Right renal cortex interstitium (tissue), 3 donors: Measurements from ENCODE around the gene ITPR1. TPM values are rescaled to one million over a fixed set of nuclear protein-coding genes. Genes with fewer than 3 reads are reported as not detected.

Source experiments
- DNase-seq, 3 donors: peaks; one replicate each; pipeline ENCODE4 v3.0.0-alpha.2; 2013; ENCODE audit warnings: low read depth in 3 of 3, low spot score in 2 of 3
- polyA plus RNA-seq, 3 donors: library from polyadenylated mRNA; unstranded; fragments of 120-200 nt; gene quantifications; one replicate each; pipeline ENCODE4 v1.2.1, GENCODE V29; 2013; ENCODE audit not compliant: insufficient read length in 3 of 3

The ITPR1 gene
- polyA plus RNA-seq, 3 donors = 53.7 to 55.5 (median 53.7) TPM

GRCh38 chr3:4766716-4767499 lies 273.8 kb downstream of the ITPR1 start:
- DNase-seq = no peak

GRCh38 chr3:4768021-4768420 lies 274.9 kb downstream of the ITPR1 start:
- DNase-seq = no peak

GRCh38 chr3:4768521-4768920 lies 275.4 kb downstream of the ITPR1 start:
- DNase-seq = no peak

- no peak for DNase-seq
Measured at GRCh38 chr3:4770561-4770960, 277.4 kb downstream of the ITPR1 start.

GRCh38 chr3:4771243-4771642 lies 278.1 kb downstream of the ITPR1 start:
- DNase-seq = no peak

GRCh38 chr3:4772171-4772804 lies 279.1 kb downstream of the ITPR1 start:
- no peak for DNase-seq

GRCh38 chr3:4772858-4773257 lies 279.7 kb downstream of the ITPR1 start:
- DNase-seq = no peak

GRCh38 chr3:4773583-4773982 lies 280.4 kb downstream of the ITPR1 start:
- DNase-seq = no peak

- DNase-seq = no peak
Measured at GRCh38 chr3:4774531-4774930, 281.4 kb downstream of the ITPR1 start.

- no peak for DNase-seq
Measured at GRCh38 chr3:4776399-4776979, 283.3 kb downstream of the ITPR1 start.

- no peak for DNase-seq
Measured at GRCh38 chr3:4776980-4777581, 283.9 kb downstream of the ITPR1 start.

GRCh38 chr3:4778119-4778518 lies 285.0 kb downstream of the ITPR1 start:
- no peak for DNase-seq

GRCh38 chr3:4778740-4779139 lies 285.6 kb downstream of the ITPR1 start:
- no peak for DNase-seq

- no peak for DNase-seq
Measured at GRCh38 chr3:4780545-4780957, 287.4 kb downstream of the ITPR1 start.

- DNase-seq = no peak
Measured at GRCh38 chr3:4782095-4782494, 288.9 kb downstream of the ITPR1 start.

- no peak for DNase-seq
Measured at GRCh38 chr3:4785551-4785950, 292.4 kb downstream of the ITPR1 start.

GRCh38 chr3:4786431-4786830 lies 293.3 kb downstream of the ITPR1 start:
- no peak for DNase-seq

- no peak for DNase-seq
Measured at GRCh38 chr3:4791358-4791757, 298.2 kb downstream of the ITPR1 start.

- no peak for DNase-seq
Measured at GRCh38 chr3:4793311-4793710, 300.2 kb downstream of the ITPR1 start.

GRCh38 chr3:4794331-4794730 lies 301.2 kb downstream of the ITPR1 start:
- no peak for DNase-seq

- DNase-seq = no peak
Measured at GRCh38 chr3:4794798-4795197, 301.6 kb downstream of the ITPR1 start.

- no peak for DNase-seq
Measured at GRCh38 chr3:4795905-4796304, 302.8 kb downstream of the ITPR1 start.
